Stomach (tissue), 9 donors: ENCODE data around the gene NOXA1. TPM values are rescaled to one million over a fixed set of nuclear protein-coding genes. Genes with fewer than 3 reads are reported as not detected.

ENCODE experiments used
- DNase-seq, 2 donors: peaks; one replicate each; pipeline versions ENCODE4 v3.0.0 to v3.0.0-alpha.2; 2013 to 2019
- H3K27ac ChIP-seq, 5 donors: fragments of 200-600 bp in 4 of 5; sonication (generic) in 4 of 5; one replicate each; pipeline ENCODE4 v1.5.1; 2013 to 2019; ENCODE audit warnings: mild to moderate bottlenecking in 1 of 5, moderate library complexity in 1 of 5
- H3K27me3 ChIP-seq, 3 donors: fragments of 200-600 bp; sonication (generic); one replicate each; pipeline ENCODE4 v1.5.1; 2017 to 2019; ENCODE audit warnings: mixed run types in 1 of 3
- H3K36me3 ChIP-seq, 4 donors: fragments of 200-600 bp; sonication (generic); 1 replicate in 3 of 4; 2 replicates in 1 of 4; pipeline ENCODE4 v1.5.1; 2016 to 2019
- H3K4me1 ChIP-seq, 4 donors: fragments of 200-600 bp; sonication (generic); one replicate each; pipeline ENCODE4 v1.5.1; 2016 to 2019
- H3K4me3 ChIP-seq, 4 donors: fragments of 200-600 bp; sonication (generic) in 3 of 4; one replicate each; pipeline ENCODE4 v1.5.1; 2016 to 2019; ENCODE audit warnings: mild to moderate bottlenecking in 1 of 4
- H3K9me3 ChIP-seq, 4 donors: fragments of 200-600 bp; sonication (generic); one replicate each; pipeline ENCODE4 v1.5.1; 2016 to 2019
- EP300 ChIP-seq: sonication (generic); formaldehyde crosslinking; IDR thresholded peaks from one replicate; pipeline ENCODE4 v1.6.1; 2017; ENCODE audit warnings: antibody characterized with exemption
- POLR2A ChIP-seq, 4 donors: fragments of 450-650 bp; IDR thresholded peaks; one replicate each; pipeline ENCODE4 v1.6.1; 2016; ENCODE audit warnings: antibody characterized with exemption in 4 of 4, control low read depth in 2 of 4, mild to moderate bottlenecking in 1 of 4, moderate library complexity in 1 of 4
- POLR2AphosphoS5 ChIP-seq, 3 donors: sonication (generic); formaldehyde crosslinking; IDR thresholded peaks; one replicate each; pipeline ENCODE4 v1.6.1; 2016; ENCODE audit warnings: antibody characterized with exemption in 3 of 3
- WGBS, 5 donors: extraction: QIAGEN DNeasy Blood & Tissue Kit in 3 of 5; methylation state at CpG; one replicate each; pipeline versions ENCODE4 v1.1.5 to v1.1.7; 2013 to 2018; 5-methylcytosine and 5-hydroxymethylcytosine counted together
- intact Hi-C: fragments of 100-400 bp; cut with DNase I; formaldehyde crosslinking; loops from one replicate; pipeline ENCODE4 v1.15.1; 2023; ENCODE audit warnings: low total_unique reads
- polyA plus RNA-seq, 3 donors: library from polyadenylated mRNA; stranded (reverse); fragments of 200-250 nt; gene quantifications; one replicate each; pipeline ENCODE4 v1.2.3, GENCODE V29; 2013
- total RNA-seq, 5 donors: library from RNA; depleted of rRNA; stranded (reverse); fragments of >200 nt; gene quantifications; one replicate each; pipeline versions ENCODE4 v1.1.0 to v1.2.3, GENCODE V29; 2014 to 2016
- TF ChIP-seq, protein P1 (sequence below), 7 experiments: fragments of 450-650 bp in 4 of 7; fragments of 200-600 bp in 3 of 7; sonication (generic) in 3 of 7; IDR thresholded peaks; one replicate each; pipeline ENCODE4 v1.5.1; 2016 to 2019; ENCODE audit warnings: antibody characterized with exemption in 7 of 7, control low read depth in 2 of 7, mild to moderate bottlenecking in 1 of 7
- donor health status: healthy with polysubstance abuse.
- donor health status: Bipolar disorder and iron deficiency.
- donor health status: healthy.

The NOXA1 gene
- total and polyA plus RNA-seq, 8 donors = 3.5 to 43.2 (median 14.7) TPM

DNA sequence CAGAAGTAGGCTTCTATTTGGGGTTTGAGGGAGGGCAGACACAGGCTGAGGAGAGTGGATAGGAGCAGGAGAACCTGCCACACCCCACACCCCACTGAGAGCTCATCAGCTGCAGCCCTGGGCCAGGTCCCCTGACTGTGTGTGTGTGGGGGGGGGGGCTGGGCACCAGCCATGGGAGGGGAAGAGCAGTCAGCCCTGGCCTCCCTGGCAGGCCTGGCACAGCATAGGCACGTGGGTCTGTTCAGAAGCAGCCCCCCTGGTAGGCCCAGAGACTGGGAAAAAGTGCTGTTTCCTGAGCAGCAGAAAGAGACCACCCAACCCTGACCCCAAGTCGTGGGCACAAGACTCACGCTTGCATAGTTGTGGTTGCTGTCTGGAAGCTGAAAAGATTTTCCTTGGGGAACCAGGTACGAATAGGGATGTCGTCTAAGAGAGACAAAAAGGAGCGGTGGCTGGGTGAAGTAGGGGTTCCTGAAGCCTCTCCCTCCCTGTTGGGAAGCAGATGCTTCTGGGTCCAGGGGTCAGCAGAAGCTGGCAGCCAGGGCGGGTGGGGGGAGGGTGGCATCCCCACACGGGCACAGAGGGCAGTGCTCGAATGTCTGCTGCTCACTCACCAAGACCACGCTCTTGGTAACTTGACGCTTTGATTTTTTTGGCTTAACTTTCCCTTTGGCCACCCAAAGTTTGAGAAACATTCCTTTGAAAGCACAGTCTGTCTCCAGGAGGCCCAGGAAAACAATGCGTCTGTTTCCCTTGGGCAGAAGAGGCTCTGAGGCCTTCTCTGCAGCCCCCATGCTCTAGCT, 33.1 kb downstream of the NOXA1 start:
- TF ChIP-seq EP300 (no peak), POLR2A (IDR thresholded peaks at IDR 0.05) (no peak)
- Histone ChIP-seq H3K36me3 (peaks cover 10 to 43% (median 31%) of the 10 kb centered on the region in 4 donors), H3K4me1 (peaks cover 39 to 75% (median 61%) of the 10 kb centered on the region in 4 donors), H3K27me3 (no peaks in the 10 kb centered on the region), H3K27ac (peak overlapping the region in 4 of 5 donors; percentile 56 to 88 (median 82)), H3K4me3 (no peak overlapping the region), H3K9me3 (no peaks in the 10 kb centered on the region)
- WGBS, 5 donors = 82 to 92% (median 87%) methylated on average over 11 to 12 of the region's 12 CpGs
- DNase-seq = peak in 1 of 2 donors; percentile 13
- intact Hi-C loops = no loop called here

GRCh38 chr9:137456864-137457405, 33.7 kb downstream of the NOXA1 start:
- peak overlapping the region in 4 of 5 donors; percentile 56 to 88 (median 82) for H3K27ac ChIP-seq
- peak in 1 of 2 donors; percentile 19 for DNase-seq
- no peaks in the 10 kb centered on the region for H3K27me3 ChIP-seq
- 84 to 89% (median 87%) methylated on average over 8 to 10 of the region's 10 CpGs for WGBS, 5 donors
- H3K36me3 ChIP-seq = peaks cover 10 to 50% (median 33%) of the 10 kb centered on the region in 4 donors
- TF ChIP-seq, protein P1, sequence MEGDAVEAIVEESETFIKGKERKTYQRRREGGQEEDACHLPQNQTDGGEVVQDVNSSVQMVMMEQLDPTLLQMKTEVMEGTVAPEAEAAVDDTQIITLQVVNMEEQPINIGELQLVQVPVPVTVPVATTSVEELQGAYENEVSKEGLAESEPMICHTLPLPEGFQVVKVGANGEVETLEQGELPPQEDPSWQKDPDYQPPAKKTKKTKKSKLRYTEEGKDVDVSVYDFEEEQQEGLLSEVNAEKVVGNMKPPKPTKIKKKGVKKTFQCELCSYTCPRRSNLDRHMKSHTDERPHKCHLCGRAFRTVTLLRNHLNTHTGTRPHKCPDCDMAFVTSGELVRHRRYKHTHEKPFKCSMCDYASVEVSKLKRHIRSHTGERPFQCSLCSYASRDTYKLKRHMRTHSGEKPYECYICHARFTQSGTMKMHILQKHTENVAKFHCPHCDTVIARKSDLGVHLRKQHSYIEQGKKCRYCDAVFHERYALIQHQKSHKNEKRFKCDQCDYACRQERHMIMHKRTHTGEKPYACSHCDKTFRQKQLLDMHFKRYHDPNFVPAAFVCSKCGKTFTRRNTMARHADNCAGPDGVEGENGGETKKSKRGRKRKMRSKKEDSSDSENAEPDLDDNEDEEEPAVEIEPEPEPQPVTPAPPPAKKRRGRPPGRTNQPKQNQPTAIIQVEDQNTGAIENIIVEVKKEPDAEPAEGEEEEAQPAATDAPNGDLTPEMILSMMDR (IDR thresholded peaks at IDR 0.05) = no peak
- TF ChIP-seq POLR2A (IDR thresholded peaks at IDR 0.05) (no peak), EP300 (no peak), POLR2AphosphoS5 (IDR thresholded peaks at IDR 0.05) (no peak)
- peaks cover 39 to 82% (median 65%) of the 10 kb centered on the region in 4 donors for H3K4me1 ChIP-seq
- intact Hi-C loops = no loop called here
- H3K4me3 ChIP-seq = peak overlapping the region in 1 of 4 donors; percentile 3
- no peaks in the 10 kb centered on the region for H3K9me3 ChIP-seq

DNA sequence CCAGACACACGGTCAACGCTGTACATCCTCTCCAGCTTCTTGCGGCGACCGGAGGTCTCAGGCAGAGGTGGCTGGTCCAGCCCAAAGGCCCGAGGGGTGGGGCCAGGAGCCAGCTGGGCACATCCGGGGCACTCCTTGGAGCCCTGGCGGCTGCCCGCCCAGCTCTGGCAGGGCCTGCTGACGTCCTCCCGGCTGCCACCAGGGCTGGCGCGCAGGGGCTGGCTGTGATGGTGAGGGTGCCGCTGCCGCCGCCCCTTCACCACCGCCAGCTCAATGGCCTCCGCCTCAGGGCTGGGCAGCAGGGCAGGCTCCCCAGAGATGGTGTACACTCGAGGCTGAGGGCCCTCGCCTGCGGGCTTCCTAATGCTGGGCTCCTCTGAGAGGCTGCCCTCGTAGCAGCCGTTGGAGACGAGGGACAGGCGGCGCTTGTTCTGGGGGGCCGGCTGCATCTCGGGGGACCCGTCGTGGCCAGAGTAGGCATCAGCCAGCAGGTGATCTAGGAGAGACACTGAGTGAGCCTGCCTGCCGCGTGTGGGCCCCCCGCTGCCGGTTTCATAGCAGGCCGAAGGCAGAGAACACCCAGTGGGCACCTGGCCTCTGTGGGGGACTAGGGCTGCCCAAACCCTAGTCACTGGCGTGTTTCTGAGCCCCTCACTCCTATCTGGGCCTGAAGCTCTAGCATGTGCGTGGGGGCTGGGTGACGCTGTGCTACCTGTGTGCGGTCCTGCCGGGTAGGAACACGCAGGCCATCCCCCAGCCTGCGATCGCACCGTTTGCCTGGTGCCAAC, 34.4 kb downstream of the NOXA1 start:
- WGBS, 5 donors = 79 to 94% (median 86%) methylated on average over 8 to 44 of the region's 44 CpGs
- H3K27ac ChIP-seq = peak overlapping the region in 4 of 5 donors; percentile 56 to 88 (median 82)
- peaks cover 0 to 4% (median 0%) of the 10 kb centered on the region in 3 donors for H3K27me3 ChIP-seq
- peak in 1 of 2 donors; percentile 76 for DNase-seq
- peaks cover 6 to 47% (median 30%) of the 10 kb centered on the region in 4 donors for H3K36me3 ChIP-seq
- H3K4me1 ChIP-seq = peaks cover 39 to 86% (median 66%) of the 10 kb centered on the region in 4 donors
- H3K9me3 ChIP-seq = no peaks in the 10 kb centered on the region
- peak overlapping the region; percentile 62 to 70 (median 68) for H3K4me3 ChIP-seq
- intact Hi-C loops = no loop called here
- TF ChIP-seq EP300 (no peak), POLR2A (IDR thresholded peaks at IDR 0.05) (no peak), POLR2AphosphoS5 (IDR thresholded peaks at IDR 0.05) (no peak)
- TF ChIP-seq, protein P1 (IDR thresholded peaks at IDR 0.05) = no peak

DNA sequence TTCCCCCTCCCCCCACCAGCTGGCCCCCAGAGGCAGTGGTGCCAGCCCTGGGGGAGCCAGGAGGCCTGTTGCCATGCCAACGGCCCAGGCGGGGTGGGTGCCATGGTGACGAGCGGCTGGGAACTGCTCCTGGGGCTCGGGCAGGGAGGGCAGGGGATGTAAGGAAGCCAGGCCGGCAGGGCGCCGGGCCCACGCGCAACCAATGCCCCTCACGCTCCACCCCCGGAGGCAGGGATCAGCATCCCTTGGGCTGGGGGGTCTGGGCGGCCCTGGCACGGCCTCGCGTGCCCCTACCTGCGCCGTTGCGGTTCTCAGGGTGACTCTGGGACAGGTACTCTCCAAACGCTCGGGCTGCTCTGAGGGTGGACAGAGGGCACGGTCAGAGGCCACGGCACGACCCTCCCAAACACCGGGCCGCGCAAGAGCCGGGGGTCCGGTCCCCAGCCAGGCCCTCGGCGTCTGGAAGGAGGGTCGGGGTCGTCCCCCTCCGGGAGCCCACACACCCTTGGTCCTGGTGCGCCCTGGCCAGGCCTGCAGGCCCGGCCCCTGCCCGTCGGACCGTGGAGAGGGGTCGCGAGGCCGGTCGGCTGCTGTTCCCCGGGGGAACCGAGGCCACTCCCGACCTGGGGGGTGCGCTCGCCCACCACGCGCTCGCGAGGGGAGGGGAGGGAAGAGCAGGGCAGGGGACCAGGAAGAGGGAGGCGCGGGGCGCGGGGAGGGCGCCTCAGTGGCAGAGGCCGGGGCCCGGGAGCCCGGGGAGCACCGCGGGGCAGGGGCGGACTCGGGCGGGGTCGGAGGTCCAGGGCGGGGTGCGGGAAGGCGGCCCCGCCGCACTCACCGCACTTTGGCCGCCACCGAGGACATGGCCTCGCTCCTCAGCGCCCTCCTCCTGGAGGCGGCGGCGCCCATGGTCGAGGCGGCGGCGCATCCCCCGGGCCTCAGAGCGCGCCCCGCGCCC, 35.3 kb downstream of the NOXA1 start:
- 17 to 25% (median 19%) methylated on average over 20 to 88 of the region's 88 CpGs for WGBS, 5 donors
- peaks cover 0 to 4% (median 0%) of the 10 kb centered on the region in 3 donors for H3K27me3 ChIP-seq
- DNase-seq = peak in 1 of 2 donors; percentile 76
- intact Hi-C loops = no loop called here
- TF ChIP-seq POLR2A (IDR thresholded peaks at IDR 0.05) (no peak), POLR2AphosphoS5 (IDR thresholded peaks at IDR 0.05) (no peak), EP300 (no peak)
- TF ChIP-seq, protein P1 (IDR thresholded peaks at IDR 0.05) = no peak
- peak overlapping the region; percentile 62 to 70 (median 68) for H3K4me3 ChIP-seq
- no peaks in the 10 kb centered on the region for H3K9me3 ChIP-seq
- peaks cover 5 to 53% (median 28%) of the 10 kb centered on the region in 4 donors for H3K36me3 ChIP-seq
- peak overlapping the region; percentile 53 to 88 (median 79) for H3K27ac ChIP-seq
- peaks cover 37 to 78% (median 59%) of the 10 kb centered on the region in 4 donors for H3K4me1 ChIP-seq
